Epithelial cell of esophagus (primary cell): ENCODE results near the gene ACBD6.

Experiments used
- DNase-seq: peaks from one replicate; pipeline ENCODE4 v3.0.0; 2010; ENCODE audit warnings: low read depth
- H3K4me3 ChIP-seq: 2 replicates; pipeline ENCODE4 v1.5.1; 2011; ENCODE audit warnings: mild to moderate bottlenecking, low read length, control low read depth
- CTCF ChIP-seq: IDR thresholded peaks from 2 replicates; pipeline ENCODE4 v1.5.1; 2011; ENCODE audit warnings: low read depth, mild to moderate bottlenecking, low read length, control low read depth, inconsistent platforms; ENCODE audit not compliant: insufficient read depth; ENCODE audit errors: missing control alignments

The ACBD6 gene

GRCh38 chr1:180250883-180251509 lies 251.4 kb downstream of the ACBD6 start:
- no peak for TF ChIP-seq CTCF
- H3K4me3 ChIP-seq = no peak overlapping the region
- DNase-seq = no peak

GRCh38 chr1:180250499-180250770 lies 251.9 kb downstream of the ACBD6 start:
- no peak for TF ChIP-seq CTCF
- H3K4me3 ChIP-seq = no peak overlapping the region
- DNase-seq = no peak

DNA sequence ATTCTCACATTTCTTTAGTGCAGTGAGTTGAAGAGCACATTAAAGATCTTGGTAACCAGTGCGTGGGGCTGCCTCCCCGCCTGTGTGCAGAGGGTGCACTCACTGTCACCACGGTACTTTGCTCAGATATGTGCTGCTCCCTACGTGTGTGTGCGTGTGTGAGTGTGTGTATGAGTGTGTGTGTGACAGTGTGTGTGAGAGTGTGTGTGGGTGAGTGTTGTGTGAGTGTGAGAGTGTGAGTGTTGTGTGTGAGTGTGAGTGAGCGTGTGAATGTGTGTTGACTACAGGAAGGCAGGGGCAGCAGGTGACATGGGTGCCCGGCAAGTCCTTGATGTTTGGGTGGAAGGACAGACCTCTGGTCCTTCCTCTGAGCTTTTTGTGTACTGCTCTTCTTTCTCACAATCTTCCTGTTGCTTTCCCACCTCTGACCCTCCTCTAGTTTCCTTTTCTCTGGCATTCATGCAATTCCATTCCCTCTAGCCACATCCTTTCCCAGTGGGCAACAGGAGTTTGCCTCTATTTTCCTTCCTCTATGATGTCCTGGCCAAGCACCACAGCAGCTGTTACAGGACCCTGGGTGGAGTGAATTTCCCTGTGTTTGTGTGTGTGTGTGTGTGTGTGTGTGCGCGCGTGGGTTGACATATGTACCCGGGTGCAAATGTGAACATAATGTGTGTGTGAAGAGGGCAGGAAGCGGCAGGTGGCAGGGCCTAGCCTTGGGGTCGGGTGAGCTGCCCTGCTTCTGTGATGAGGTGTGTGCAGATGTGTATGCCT lies 252.5 kb downstream of the ACBD6 start:
- TF ChIP-seq CTCF = no peak
- DNase-seq = no peak
- no peak overlapping the region for H3K4me3 ChIP-seq

- no peak for TF ChIP-seq CTCF
- DNase-seq = no peak
- no peak overlapping the region for H3K4me3 ChIP-seq
These were observed 253.4 kb downstream of the ACBD6 start for GRCh38 chr1:180248731-180249681.

DNA sequence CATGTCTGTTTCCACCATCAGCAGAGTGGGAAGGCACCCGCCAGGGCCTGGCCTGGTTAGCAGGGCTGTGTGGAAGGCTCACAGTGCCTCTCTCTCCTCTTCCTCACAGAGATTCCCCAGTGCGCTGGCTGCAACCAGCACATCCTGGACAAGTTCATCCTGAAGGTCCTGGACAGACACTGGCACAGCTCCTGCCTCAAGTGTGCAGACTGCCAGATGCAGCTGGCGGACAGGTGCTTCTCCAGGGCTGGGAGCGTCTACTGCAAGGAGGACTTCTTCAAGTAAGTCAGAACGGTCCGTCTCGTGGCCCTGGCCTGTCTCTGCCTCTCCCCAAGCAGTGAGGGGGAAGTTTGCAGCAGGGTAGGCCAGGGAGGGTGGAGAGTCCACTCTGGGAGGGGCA lies 254.2 kb downstream of the ACBD6 start:
- no peak for DNase-seq
- H3K4me3 ChIP-seq = no peak overlapping the region
- no peak for TF ChIP-seq CTCF

DNA sequence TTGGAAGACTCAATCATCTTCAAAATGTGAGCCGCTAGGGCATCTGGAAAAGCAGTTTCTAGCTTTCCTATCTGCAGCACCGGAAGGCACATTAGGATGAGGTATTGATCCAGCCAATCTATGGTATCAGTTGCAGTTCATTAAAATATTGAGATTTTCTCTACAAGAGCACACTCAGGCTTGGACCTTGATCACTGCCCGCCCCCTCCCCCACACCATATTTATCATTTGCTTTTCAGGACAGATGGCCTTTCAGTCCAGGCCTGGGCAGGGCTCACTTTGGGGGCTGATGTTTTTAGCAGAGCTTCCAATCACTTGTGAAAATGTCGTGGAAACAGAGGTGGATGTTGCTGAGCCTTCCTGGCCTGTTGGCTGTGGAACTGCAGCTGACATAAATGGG lies 254.8 kb downstream of the ACBD6 start:
- DNase-seq = no peak
- no peak overlapping the region for H3K4me3 ChIP-seq
- TF ChIP-seq CTCF = no peak
